ENCODE data around the gene STK38. TPM values are rescaled to one million over a fixed set of nuclear protein-coding genes. Genes with fewer than 3 reads are reported as not detected.

STK38 gene
- polyA plus RNA-seq, 2 of the 4 experiments (the other 2 are of a cell fraction): 30.0 to 30.9 TPM

DNA sequence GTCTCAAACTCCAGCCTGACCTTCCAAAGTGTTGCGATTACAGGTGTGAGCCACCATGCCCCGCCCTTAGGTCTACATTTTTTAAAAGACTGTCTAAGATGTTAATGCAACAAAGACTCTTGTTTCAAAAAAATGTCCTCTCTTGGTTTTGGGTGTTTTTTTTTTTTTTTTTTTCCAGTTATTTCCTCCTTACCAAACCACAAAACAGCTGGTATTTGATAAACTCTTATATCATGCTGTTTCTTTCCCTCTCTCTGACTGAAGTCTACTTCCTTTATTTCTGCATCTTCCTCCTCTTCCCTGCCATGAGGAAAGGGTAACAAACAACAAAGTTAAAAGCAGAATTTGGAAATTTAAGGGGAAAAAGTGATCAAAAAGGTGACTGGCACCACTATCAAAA lies 21.2 kb downstream of the STK38 start:
- Histone ChIP-seq H3K27ac (no peak overlapping the region), H3K9me3 (no peaks in the 10 kb centered on the region), H3K4me1 (0 out of 3 replicates have a peak, but pooled peaks cover 4% of the 10 kb centered on the region), H3K4me3 (no peak overlapping the region), H3K4me2 (no peak overlapping the region)
- no peak for FAIRE-seq
- WGBS (ENCODE audit: missing lambda C conversion rate): 90% methylated on average over 2 of the region's 2 CpGs
- no peak for DNase-seq (ENCODE audit: low read depth in 1 of 2, low spot score in 1 of 2)
- POLR2A ChIA-PET: no interaction called here
- TF ChIP-seq, protein P1, sequence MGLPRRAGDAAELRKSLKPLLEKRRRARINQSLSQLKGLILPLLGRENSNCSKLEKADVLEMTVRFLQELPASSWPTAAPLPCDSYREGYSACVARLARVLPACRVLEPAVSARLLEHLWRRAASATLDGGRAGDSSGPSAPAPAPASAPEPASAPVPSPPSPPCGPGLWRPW (IDR thresholded peaks at IDR 0.05): no peak
- no peak for TF ChIP-seq POLR2AphosphoS2 (conservative IDR thresholded peaks at IDR 0.05; ENCODE audit: low read length)
- TF ChIP-seq RCOR1 (IDR thresholded peaks at IDR 0.05; ENCODE audit: low read depth, low read length): no peak
- TF ChIP-seq MAFK (IDR thresholded peaks at IDR 0.05; ENCODE audit: partially characterized antibody): no peak
- no peak for TF ChIP-seq HOXA7 (CRISPR knock-in tag; IDR thresholded peaks at IDR 0.05)
- no peak for TF ChIP-seq RFX5 (IDR thresholded peaks at IDR 0.05)
- no peak for TF ChIP-seq SREBF2 (IDR thresholded peaks at IDR 0.05)
- no peak for ATAC-seq
- CTCF ChIA-PET: no interaction called here

DNA sequence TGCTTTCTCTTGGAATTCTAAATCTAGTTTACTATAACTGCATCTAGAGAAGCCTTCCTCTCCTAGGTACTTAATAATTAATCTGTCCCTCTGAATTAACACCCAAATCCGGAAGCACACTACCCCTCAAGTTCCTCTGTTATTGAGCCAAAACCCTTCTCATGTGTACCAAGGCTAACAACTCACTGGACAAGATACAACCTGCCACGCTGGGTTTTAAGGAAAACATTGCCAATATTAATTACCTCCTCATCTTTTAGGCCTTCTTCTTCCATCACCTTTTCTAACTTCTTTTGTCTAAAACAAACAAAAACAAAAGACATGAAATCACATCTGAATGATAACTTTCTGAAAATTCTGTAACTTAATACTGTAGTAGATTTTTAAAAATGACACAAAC lies 21.9 kb downstream of the STK38 start:
- DNase-seq (ENCODE audit: low read depth in 1 of 2, low spot score in 1 of 2) (no peak), ATAC-seq (no peak), FAIRE-seq (no peak)
- 73% methylated on average over 2 of the region's 2 CpGs for WGBS (ENCODE audit: missing lambda C conversion rate)
- TF ChIP-seq, protein P2, sequence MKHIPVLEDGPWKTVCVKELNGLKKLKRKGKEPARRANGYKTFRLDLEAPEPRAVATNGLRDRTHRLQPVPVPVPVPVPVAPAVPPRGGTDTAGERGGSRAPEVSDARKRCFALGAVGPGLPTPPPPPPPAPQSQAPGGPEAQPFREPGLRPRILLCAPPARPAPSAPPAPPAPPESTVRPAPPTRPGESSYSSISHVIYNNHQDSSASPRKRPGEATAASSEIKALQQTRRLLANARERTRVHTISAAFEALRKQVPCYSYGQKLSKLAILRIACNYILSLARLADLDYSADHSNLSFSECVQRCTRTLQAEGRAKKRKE (CRISPR knock-in tag; IDR thresholded peaks at IDR 0.05; ENCODE audit: low read depth): no peak
- no peak for TF ChIP-seq POLR2A (IDR thresholded peaks at IDR 0.05; ENCODE audit: low read length)
- TF ChIP-seq CBX8 (IDR thresholded peaks at IDR 0.05): no peak
- TF ChIP-seq FOSL2 (IDR thresholded peaks at IDR 0.05): no peak
- no peak for TF ChIP-seq FOSL2 (CRISPR knock-in tag; IDR thresholded peaks at IDR 0.05)
- no peak for TF ChIP-seq BHLHE40 (IDR thresholded peaks at IDR 0.05; ENCODE audit: low read depth, low read length)
- no peak for TF ChIP-seq RAD21 (conservative IDR thresholded peaks at IDR 0.05 in 1 of 2, IDR thresholded peaks at IDR 0.05 in 1 of 2)
- CTCF ChIA-PET: no interaction called here
- Histone ChIP-seq H3K4me2 (no peak overlapping the region), H3K4me1 (0 out of 3 replicates have a peak, but pooled peaks cover 4% of the 10 kb centered on the region), H3K4me3 (no peak overlapping the region), H3K27ac (no peak overlapping the region), H3K9me3 (no peaks in the 10 kb centered on the region)
- POLR2A ChIA-PET: no interaction called here

DNA sequence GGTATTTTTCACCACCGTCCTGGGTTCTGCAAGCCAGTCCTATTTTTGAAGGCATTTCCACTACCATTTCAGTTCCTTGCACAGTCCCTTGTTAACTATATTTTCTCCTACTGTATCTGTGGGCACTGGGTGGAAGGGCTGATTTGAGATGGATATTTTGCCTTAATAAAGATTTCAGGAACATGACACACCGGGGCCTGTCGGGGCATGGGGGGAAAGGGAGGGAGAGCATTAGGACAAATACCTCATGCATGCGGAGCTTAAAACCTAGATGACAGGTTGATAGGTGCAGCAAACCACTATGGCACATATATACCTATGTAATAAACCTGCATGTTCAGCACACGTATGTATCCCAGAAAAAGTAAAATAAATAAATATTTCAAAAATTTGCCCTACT lies 22.4 kb downstream of the STK38 start:
- DNase-seq (ENCODE audit: low read depth in 1 of 2, low spot score in 1 of 2) (no peak), ATAC-seq (no peak), FAIRE-seq (no peak)
- Histone ChIP-seq H3K4me3 (no peak overlapping the region), H3K4me2 (no peak overlapping the region), H3K4me1 (0 out of 3 replicates have a peak, but pooled peaks cover 4% of the 10 kb centered on the region), H3K9me3 (no peaks in the 10 kb centered on the region), H3K27ac (no peak overlapping the region)
- 94% methylated on average over 5 of the region's 5 CpGs for WGBS (ENCODE audit: missing lambda C conversion rate)
- CTCF ChIA-PET: no interaction called here
- TF ChIP-seq EP300 (IDR thresholded peaks at IDR 0.05): no peak
- TF ChIP-seq, protein P3, sequence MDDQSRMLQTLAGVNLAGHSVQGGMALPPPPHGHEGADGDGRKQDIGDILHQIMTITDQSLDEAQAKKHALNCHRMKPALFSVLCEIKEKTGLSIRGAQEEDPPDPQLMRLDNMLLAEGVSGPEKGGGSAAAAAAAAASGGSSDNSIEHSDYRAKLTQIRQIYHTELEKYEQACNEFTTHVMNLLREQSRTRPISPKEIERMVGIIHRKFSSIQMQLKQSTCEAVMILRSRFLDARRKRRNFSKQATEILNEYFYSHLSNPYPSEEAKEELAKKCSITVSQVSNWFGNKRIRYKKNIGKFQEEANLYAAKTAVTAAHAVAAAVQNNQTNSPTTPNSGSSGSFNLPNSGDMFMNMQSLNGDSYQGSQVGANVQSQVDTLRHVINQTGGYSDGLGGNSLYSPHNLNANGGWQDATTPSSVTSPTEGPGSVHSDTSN (IDR thresholded peaks at IDR 0.05): no peak
- TF ChIP-seq, protein P4, sequence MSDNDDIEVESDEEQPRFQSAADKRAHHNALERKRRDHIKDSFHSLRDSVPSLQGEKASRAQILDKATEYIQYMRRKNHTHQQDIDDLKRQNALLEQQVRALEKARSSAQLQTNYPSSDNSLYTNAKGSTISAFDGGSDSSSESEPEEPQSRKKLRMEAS (IDR thresholded peaks at IDR 0.05): no peak
- POLR2A ChIA-PET: interaction anchor here (0.7 kb wide), 1 partner anchor 160 kb away, joined by 3 read pairs; no protein-coding TSS in a partner anchor

DNA sequence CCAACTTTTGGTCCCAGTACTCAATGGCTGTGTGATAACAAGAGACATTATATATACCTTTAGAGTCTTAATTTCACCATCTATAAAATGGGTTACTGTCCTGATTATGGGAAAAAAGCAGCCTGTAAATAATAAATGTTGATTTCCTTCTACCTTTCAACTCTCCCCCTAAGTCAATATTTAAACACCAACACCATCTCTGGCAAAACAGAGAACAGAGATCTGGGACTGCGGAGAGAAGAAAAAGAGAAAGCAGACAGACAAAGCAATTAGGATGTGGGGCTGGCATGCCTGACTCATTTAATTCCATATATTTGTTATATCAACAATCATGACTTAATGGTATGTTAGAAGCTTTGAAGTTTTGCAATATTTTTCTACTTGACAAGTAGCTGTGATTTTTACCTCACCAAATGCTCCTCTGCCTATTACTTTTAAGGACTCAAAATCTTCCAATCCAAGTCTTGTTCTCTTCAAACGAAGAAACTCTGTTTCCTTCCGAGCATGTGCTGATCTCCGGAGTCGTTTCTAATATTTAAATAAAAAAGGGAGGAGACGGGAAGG lies 23.3 kb downstream of the STK38 start:
- 0 out of 3 replicates have a peak, but pooled peaks cover 4% of the 10 kb centered on the region for H3K4me1 ChIP-seq
- no peak overlapping the region for H3K4me3 ChIP-seq
- WGBS (ENCODE audit: missing lambda C conversion rate): 78% methylated on average over 6 of the region's 6 CpGs
- TF ChIP-seq ZSCAN20 (CRISPR knock-in tag; IDR thresholded peaks at IDR 0.05) (no peak), CBX8 (IDR thresholded peaks at IDR 0.05) (no peak), NR3C1 (IDR thresholded peaks at IDR 0.05) (no peak), FOXS1 (CRISPR knock-in tag; IDR thresholded peaks at IDR 0.05) (no peak), EP300 (IDR thresholded peaks at IDR 0.05) (no peak), RCOR1 (IDR thresholded peaks at IDR 0.05; ENCODE audit: low read depth, low read length) (no peak), ZNF302 (CRISPR knock-in tag; IDR thresholded peaks at IDR 0.05) (no peak), POLR2A (IDR thresholded peaks at IDR 0.05; ENCODE audit: low read length) (no peak), POLR2AphosphoS2 (conservative IDR thresholded peaks at IDR 0.05; ENCODE audit: low read length) (no peak)
- TF ChIP-seq, protein P3 (IDR thresholded peaks at IDR 0.05): no peak
- no peak overlapping the region for H3K27ac ChIP-seq
- DNase-seq (ENCODE audit: low read depth in 1 of 2, low spot score in 1 of 2) (no peak), ATAC-seq (no peak), FAIRE-seq (no peak)
- H3K4me2 ChIP-seq: no peak overlapping the region
- POLR2A ChIA-PET: interaction anchor here (0.7 kb wide), 1 partner anchor 159 kb away, joined by 3 read pairs; no protein-coding TSS in a partner anchor
- H3K9me3 ChIP-seq: no peaks in the 10 kb centered on the region
- CTCF ChIA-PET: no interaction called here

All from A549 (cell line).